Tibial nerve (tissue), 4 donors: ENCODE results near the gene SH3RF3.

Source experiments
- CTCF ChIP-seq, 5 experiments: fragments of 200-600 bp in 3 of 5; fragments of 450-650 bp in 2 of 5; sonication (generic) in 3 of 5; IDR thresholded peaks; one replicate each; pipeline ENCODE4 v1.5.1; 2016 to 2019; ENCODE audit warnings: antibody characterized with exemption in 5 of 5, mild to moderate bottlenecking in 3 of 5, moderate library complexity in 2 of 5
- EP300 ChIP-seq, 2 donors: sonication (generic); formaldehyde crosslinking; IDR thresholded peaks; one replicate each; pipeline ENCODE4 v1.6.1; 2017; ENCODE audit warnings: antibody characterized with exemption in 2 of 2, mild to moderate bottlenecking in 1 of 2
- POLR2A ChIP-seq, 2 donors: fragments of 450-650 bp; IDR thresholded peaks; one replicate each; pipeline ENCODE4 v1.6.1; 2017; ENCODE audit warnings: antibody characterized with exemption in 2 of 2, mild to moderate bottlenecking in 2 of 2, moderate library complexity in 2 of 2

- TF ChIP-seq CTCF (IDR thresholded peaks at IDR 0.05) (no peak), POLR2A (IDR thresholded peaks at IDR 0.05) (no peak), EP300 (IDR thresholded peaks at IDR 0.05) (no peak)
Measured at GRCh38 chr2:109180786-109181185, 51.8 kb downstream of the SH3RF3 start.
